HEK293 (cell line): ENCODE results near the gene ASB8.

Source experiments
- HOXC10 ChIP-seq: sonication (generic); formaldehyde crosslinking; IDR thresholded peaks from 2 replicates; pipeline ENCODE4 v1.8.1; 2023; ENCODE audit warnings: mild to moderate bottlenecking, missing genetic modification reagents
- KLF16 ChIP-seq: fragments of 450-650 bp; formaldehyde crosslinking; IDR thresholded peaks from 2 replicates; pipeline ENCODE4 v1.5.1; 2017; ENCODE audit warnings: missing biosample characterization, missing genetic modification characterization
- REPIN1 ChIP-seq: fragments of 450-650 bp; formaldehyde crosslinking; IDR thresholded peaks from 2 replicates; pipeline ENCODE4 v1.5.1; 2017; ENCODE audit warnings: missing biosample characterization, missing genetic modification characterization, low read depth
- SCRT2 ChIP-seq: fragments of 450-650 bp; formaldehyde crosslinking; IDR thresholded peaks from 2 replicates; pipeline ENCODE4 v1.5.1; 2016; ENCODE audit warnings: missing biosample characterization, missing genetic modification characterization
- SETDB1 ChIP-seq: IDR thresholded peaks from one replicate; pipeline ENCODE4 v1.6.1; 2017; ENCODE audit warnings: mild to moderate bottlenecking, low read length, moderate library complexity, mixed read lengths; ENCODE audit not compliant: insufficient read length
- YY1 ChIP-seq: fragments of 450-650 bp; formaldehyde crosslinking; IDR thresholded peaks from 2 replicates; pipeline ENCODE4 v1.5.1; 2018; ENCODE audit warnings: missing biosample characterization, missing genetic modification characterization
- ZBTB17 ChIP-seq: fragments of 450-650 bp; formaldehyde crosslinking; IDR thresholded peaks from 2 replicates; pipeline ENCODE4 v1.5.1; 2016; ENCODE audit warnings: missing biosample characterization, missing genetic modification characterization
- ZBTB20 ChIP-seq: fragments of 450-650 bp; formaldehyde crosslinking; IDR thresholded peaks from 2 replicates; pipeline ENCODE4 v1.5.1; 2016; ENCODE audit warnings: missing biosample characterization, missing genetic modification characterization
- ZEB2 ChIP-seq: fragments of 450-650 bp; formaldehyde crosslinking; IDR thresholded peaks from 2 replicates; pipeline ENCODE4 v1.5.1; 2016; ENCODE audit warnings: missing biosample characterization, missing genetic modification characterization
- ZFP37 ChIP-seq: fragments of 450-650 bp; formaldehyde crosslinking; IDR thresholded peaks from 2 replicates; pipeline ENCODE4 v1.5.1; 2016; ENCODE audit warnings: missing biosample characterization, missing genetic modification characterization
- ZFP69B ChIP-seq: fragments of 450-650 bp; formaldehyde crosslinking; IDR thresholded peaks from 2 replicates; pipeline ENCODE4 v1.5.1; 2016; ENCODE audit warnings: missing biosample characterization, missing genetic modification characterization
- ZNF121 ChIP-seq: fragments of 450-650 bp; formaldehyde crosslinking; IDR thresholded peaks from 2 replicates; pipeline ENCODE4 v1.5.1; 2016; ENCODE audit warnings: missing biosample characterization, missing genetic modification characterization
- ZNF335 ChIP-seq: fragments of 450-650 bp; formaldehyde crosslinking; conservative IDR thresholded peaks from 2 replicates; pipeline ENCODE4 v1.5.1; 2016; ENCODE audit warnings: missing biosample characterization, missing genetic modification characterization
- ZNF341 ChIP-seq: fragments of 450-650 bp; formaldehyde crosslinking; IDR thresholded peaks from 2 replicates; pipeline ENCODE4; 2016; ENCODE audit warnings: low read depth, missing biosample characterization, missing genetic modification characterization
- ZNF394 ChIP-seq: fragments of 450-650 bp; formaldehyde crosslinking; IDR thresholded peaks from 2 replicates; pipeline ENCODE4 v1.5.1; 2016; ENCODE audit warnings: missing biosample characterization, missing genetic modification characterization, mild to moderate bottlenecking, moderate library complexity, borderline replicate concordance
- ZNF837 ChIP-seq: fragments of 450-650 bp; formaldehyde crosslinking; IDR thresholded peaks from 2 replicates; pipeline ENCODE4 v1.5.1; 2016; ENCODE audit warnings: missing biosample characterization, missing genetic modification characterization
- TF ChIP-seq, protein P1 (sequence below): fragments of 450-650 bp; IDR thresholded peaks from 2 replicates; pipeline ENCODE4 v1.5.1; 2018; ENCODE audit warnings: missing biosample characterization, missing genetic modification characterization
- TF ChIP-seq, protein P2 (sequence below): fragments of 450-650 bp; formaldehyde crosslinking; IDR thresholded peaks from 2 replicates; pipeline ENCODE4 v1.5.1; 2016; ENCODE audit warnings: missing biosample characterization, missing genetic modification characterization
- TF ChIP-seq, protein P3 (sequence below): fragments of 450-650 bp; formaldehyde crosslinking; IDR thresholded peaks from 2 replicates; pipeline ENCODE4 v1.5.1; 2016; ENCODE audit warnings: missing biosample characterization, missing genetic modification characterization
- TF ChIP-seq, protein P4 (sequence below): fragments of 450-650 bp; formaldehyde crosslinking; IDR thresholded peaks from 2 replicates; pipeline ENCODE4 v1.5.1; 2016; ENCODE audit warnings: missing biosample characterization, missing genetic modification characterization, borderline replicate concordance
- TF ChIP-seq, protein P5 (sequence below): fragments of 450-650 bp; formaldehyde crosslinking; IDR thresholded peaks from 2 replicates; pipeline ENCODE4 v1.5.1; 2016; ENCODE audit warnings: missing biosample characterization, missing genetic modification characterization
- TF ChIP-seq, protein P6 (sequence below): fragments of 450-650 bp; formaldehyde crosslinking; IDR thresholded peaks from 2 replicates; pipeline ENCODE4 v1.5.1; 2016; ENCODE audit warnings: missing biosample characterization, missing genetic modification characterization
- TF ChIP-seq, protein P7 (sequence below): fragments of 450-650 bp; formaldehyde crosslinking; IDR thresholded peaks from 2 replicates; pipeline ENCODE4 v1.5.1; 2017; ENCODE audit warnings: missing biosample characterization, missing genetic modification characterization

The ASB8 gene

DNA sequence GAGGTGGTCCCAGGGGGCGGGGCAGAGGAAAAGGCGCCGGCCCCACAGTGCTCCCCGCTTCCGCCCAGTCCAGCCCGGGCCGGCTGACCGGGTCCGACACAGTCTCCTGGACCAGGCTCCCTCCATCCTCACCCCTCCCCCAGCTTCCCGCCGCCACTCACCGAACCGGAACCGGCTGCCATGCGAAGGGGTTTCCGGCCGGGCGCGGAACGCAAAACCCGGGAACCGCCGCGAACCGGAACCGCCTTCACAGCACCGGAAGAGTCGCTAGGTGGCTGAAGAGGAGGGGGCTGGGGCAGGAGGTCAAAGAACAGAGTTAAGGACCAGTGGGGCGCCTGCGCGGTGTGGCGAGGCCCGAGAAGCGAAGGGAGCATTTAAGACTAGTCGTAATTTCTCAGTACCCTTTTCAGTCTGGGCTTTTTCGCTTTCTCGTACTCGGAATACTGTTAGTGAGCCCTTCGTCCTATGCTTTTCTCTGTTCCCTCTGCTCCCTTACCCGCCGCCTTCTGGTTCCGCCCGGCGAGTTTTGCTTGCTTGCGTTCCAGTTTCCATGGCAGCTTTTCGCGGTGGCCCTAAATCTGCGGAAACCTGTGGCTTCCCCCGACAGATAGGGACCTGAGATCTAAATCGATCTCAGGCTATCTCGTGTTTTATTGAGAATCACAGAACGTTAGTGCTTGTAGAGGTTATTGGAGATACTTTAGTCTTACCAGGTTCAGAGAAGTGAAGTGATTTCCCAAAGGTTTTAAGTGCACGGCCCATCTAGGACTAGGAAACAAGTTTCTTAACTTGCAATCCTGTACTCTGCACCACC lies 51.2 kb downstream of the ASB8 start, which contains the start of gene SENP1 (continued):
- peak; percentile 77 for TF ChIP-seq YY1 (tag by site-specific recombination)
- TF ChIP-seq, protein P1, sequence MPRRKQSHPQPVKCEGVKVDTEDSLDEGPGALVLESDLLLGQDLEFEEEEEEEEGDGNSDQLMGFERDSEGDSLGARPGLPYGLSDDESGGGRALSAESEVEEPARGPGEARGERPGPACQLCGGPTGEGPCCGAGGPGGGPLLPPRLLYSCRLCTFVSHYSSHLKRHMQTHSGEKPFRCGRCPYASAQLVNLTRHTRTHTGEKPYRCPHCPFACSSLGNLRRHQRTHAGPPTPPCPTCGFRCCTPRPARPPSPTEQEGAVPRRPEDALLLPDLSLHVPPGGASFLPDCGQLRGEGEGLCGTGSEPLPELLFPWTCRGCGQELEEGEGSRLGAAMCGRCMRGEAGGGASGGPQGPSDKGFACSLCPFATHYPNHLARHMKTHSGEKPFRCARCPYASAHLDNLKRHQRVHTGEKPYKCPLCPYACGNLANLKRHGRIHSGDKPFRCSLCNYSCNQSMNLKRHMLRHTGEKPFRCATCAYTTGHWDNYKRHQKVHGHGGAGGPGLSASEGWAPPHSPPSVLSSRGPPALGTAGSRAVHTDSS (tag by site-specific recombination): peak; percentile 55; the same call in 1 of the 2 replicates
- TF ChIP-seq ZFP37 (tag by site-specific recombination): peak; percentile 82
- TF ChIP-seq, protein P2, sequence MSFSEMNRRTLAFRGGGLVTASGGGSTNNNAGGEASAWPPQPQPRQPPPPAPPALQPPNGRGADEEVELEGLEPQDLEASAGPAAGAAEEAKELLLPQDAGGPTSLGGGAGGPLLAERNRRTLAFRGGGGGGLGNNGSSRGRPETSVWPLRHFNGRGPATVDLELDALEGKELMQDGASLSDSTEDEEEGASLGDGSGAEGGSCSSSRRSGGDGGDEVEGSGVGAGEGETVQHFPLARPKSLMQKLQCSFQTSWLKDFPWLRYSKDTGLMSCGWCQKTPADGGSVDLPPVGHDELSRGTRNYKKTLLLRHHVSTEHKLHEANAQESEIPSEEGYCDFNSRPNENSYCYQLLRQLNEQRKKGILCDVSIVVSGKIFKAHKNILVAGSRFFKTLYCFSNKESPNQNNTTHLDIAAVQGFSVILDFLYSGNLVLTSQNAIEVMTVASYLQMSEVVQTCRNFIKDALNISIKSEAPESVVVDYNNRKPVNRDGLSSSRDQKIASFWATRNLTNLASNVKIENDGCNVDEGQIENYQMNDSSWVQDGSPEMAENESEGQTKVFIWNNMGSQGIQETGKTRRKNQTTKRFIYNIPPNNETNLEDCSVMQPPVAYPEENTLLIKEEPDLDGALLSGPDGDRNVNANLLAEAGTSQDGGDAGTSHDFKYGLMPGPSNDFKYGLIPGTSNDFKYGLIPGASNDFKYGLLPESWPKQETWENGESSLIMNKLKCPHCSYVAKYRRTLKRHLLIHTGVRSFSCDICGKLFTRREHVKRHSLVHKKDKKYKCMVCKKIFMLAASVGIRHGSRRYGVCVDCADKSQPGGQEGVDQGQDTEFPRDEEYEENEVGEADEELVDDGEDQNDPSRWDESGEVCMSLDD (tag by site-specific recombination): no peak
- TF ChIP-seq, protein P3, sequence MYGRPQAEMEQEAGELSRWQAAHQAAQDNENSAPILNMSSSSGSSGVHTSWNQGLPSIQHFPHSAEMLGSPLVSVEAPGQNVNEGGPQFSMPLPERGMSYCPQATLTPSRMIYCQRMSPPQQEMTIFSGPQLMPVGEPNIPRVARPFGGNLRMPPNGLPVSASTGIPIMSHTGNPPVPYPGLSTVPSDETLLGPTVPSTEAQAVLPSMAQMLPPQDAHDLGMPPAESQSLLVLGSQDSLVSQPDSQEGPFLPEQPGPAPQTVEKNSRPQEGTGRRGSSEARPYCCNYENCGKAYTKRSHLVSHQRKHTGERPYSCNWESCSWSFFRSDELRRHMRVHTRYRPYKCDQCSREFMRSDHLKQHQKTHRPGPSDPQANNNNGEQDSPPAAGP: peak; percentile 85
- peak; percentile 34; the same call in 1 of the 2 replicates for TF ChIP-seq ZNF121 (tag by site-specific recombination)
- TF ChIP-seq, protein P4, sequence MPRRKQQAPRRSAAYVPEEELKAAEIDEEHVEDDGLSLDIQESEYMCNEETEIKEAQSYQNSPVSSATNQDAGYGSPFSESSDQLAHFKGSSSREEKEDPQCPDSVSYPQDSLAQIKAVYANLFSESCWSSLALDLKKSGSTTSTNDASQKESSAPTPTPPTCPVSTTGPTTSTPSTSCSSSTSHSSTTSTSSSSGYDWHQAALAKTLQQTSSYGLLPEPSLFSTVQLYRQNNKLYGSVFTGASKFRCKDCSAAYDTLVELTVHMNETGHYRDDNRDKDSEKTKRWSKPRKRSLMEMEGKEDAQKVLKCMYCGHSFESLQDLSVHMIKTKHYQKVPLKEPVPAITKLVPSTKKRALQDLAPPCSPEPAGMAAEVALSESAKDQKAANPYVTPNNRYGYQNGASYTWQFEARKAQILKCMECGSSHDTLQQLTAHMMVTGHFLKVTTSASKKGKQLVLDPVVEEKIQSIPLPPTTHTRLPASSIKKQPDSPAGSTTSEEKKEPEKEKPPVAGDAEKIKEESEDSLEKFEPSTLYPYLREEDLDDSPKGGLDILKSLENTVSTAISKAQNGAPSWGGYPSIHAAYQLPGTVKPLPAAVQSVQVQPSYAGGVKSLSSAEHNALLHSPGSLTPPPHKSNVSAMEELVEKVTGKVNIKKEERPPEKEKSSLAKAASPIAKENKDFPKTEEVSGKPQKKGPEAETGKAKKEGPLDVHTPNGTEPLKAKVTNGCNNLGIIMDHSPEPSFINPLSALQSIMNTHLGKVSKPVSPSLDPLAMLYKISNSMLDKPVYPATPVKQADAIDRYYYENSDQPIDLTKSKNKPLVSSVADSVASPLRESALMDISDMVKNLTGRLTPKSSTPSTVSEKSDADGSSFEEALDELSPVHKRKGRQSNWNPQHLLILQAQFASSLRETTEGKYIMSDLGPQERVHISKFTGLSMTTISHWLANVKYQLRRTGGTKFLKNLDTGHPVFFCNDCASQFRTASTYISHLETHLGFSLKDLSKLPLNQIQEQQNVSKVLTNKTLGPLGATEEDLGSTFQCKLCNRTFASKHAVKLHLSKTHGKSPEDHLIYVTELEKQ (tag by site-specific recombination): 0 out of 2 replicates have a peak, but pooled peaks have one; percentile 22
- TF ChIP-seq, protein P5, sequence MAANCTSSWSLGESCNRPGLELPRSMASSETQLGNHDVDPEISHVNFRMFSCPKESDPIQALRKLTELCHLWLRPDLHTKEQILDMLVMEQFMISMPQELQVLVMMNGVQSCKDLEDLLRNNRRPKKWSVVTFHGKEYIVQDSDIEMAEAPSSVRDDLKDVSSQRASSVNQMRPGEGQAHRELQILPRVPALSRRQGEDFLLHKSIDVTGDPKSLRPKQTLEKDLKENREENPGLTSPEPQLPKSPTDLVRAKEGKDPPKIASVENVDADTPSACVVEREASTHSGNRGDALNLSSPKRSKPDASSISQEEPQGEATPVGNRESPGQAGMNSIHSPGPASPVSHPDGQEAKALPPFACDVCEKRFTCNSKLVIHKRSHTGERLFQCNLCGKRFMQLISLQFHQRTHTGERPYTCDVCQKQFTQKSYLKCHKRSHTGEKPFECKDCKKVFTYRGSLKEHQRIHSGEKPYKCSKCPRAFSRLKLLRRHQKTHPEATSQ: peak; percentile 76; the same call in 1 of the 2 replicates
- TF ChIP-seq ZNF837 (tag by site-specific recombination): peak; percentile 79; the same call in 1 of the 2 replicates
- peak; percentile 81; the same call in 1 of the 2 replicates for TF ChIP-seq REPIN1 (tag by site-specific recombination)
- TF ChIP-seq, protein P6, sequence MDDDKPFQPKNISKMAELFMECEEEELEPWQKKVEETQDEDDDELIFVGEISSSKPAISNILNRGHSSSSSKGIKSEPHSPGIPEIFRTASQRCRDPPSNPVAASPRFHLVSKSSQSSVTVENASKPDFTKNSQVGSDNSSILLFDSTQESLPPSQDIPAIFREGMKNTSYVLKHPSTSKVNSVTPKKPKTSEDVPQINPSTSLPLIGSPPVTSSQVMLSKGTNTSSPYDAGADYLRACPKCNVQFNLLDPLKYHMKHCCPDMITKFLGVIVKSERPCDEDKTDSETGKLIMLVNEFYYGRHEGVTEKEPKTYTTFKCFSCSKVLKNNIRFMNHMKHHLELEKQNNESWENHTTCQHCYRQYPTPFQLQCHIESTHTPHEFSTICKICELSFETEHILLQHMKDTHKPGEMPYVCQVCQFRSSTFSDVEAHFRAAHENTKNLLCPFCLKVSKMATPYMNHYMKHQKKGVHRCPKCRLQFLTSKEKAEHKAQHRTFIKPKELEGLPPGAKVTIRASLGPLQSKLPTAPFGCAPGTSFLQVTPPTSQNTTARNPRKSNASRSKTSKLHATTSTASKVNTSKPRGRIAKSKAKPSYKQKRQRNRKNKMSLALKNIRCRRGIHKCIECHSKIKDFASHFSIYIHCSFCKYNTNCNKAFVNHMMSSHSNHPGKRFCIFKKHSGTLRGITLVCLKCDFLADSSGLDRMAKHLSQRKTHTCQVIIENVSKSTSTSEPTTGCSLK (tag by site-specific recombination): no peak
- peak; percentile 50 for TF ChIP-seq ZNF394
- peak; percentile 88; the same call in 1 of the 2 replicates for TF ChIP-seq ZBTB20 (tag by site-specific recombination)
- TF ChIP-seq SCRT2: peak; percentile 98
- peak; percentile 69 for TF ChIP-seq ZFP69B (tag by site-specific recombination)
- TF ChIP-seq ZEB2 (tag by site-specific recombination): peak; percentile 98
- TF ChIP-seq HOXC10 (CRISPR knock-in tag): no peak
- peak; percentile 52 for TF ChIP-seq ZNF335 (tag by site-specific recombination)
- peak; percentile 57; the same call in 1 of the 2 replicates for TF ChIP-seq ZNF341 (tag by site-specific recombination)
- TF ChIP-seq SETDB1: no peak
- TF ChIP-seq, protein P7, sequence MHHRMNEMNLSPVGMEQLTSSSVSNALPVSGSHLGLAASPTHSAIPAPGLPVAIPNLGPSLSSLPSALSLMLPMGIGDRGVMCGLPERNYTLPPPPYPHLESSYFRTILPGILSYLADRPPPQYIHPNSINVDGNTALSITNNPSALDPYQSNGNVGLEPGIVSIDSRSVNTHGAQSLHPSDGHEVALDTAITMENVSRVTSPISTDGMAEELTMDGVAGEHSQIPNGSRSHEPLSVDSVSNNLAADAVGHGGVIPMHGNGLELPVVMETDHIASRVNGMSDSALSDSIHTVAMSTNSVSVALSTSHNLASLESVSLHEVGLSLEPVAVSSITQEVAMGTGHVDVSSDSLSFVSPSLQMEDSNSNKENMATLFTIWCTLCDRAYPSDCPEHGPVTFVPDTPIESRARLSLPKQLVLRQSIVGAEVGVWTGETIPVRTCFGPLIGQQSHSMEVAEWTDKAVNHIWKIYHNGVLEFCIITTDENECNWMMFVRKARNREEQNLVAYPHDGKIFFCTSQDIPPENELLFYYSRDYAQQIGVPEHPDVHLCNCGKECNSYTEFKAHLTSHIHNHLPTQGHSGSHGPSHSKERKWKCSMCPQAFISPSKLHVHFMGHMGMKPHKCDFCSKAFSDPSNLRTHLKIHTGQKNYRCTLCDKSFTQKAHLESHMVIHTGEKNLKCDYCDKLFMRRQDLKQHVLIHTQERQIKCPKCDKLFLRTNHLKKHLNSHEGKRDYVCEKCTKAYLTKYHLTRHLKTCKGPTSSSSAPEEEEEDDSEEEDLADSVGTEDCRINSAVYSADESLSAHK (tag by site-specific recombination): peak; percentile 39; the same call in 1 of the 2 replicates
- peak; percentile 71 for TF ChIP-seq ZBTB17 (tag by site-specific recombination)
- peak; percentile 93 for TF ChIP-seq KLF16 (tag by site-specific recombination)
